ENCODE data around the gene SYNGAP1. TPM values are rescaled to one million over a fixed set of nuclear protein-coding genes. Genes with fewer than 3 reads are reported as not detected.
A peak's percentile ranks its signal among the peaks of the same experiment; 100 is the strongest.

The SYNGAP1 gene
- total and polyA plus RNA-seq, 2 of the 4 experiments (the other 2 are of a cell fraction): 1.4 to 17.0 TPM

GRCh38 chr6:33490621-33491020, 70.8 kb downstream of the SYNGAP1 start:
- Histone ChIP-seq H3K23ac (ENCODE audit: low read depth, low read length) (no peak overlapping the region), H3K36me3 (ENCODE audit: control insufficient read depth, insufficient read depth, low read length) (no peaks in the 10 kb centered on the region), H2BK5ac (ENCODE audit: low read depth, low read length, poor library complexity, severe bottlenecking) (no peak overlapping the region), H2AK5ac (ENCODE audit: low read depth, low read length) (no peak overlapping the region), H3K9me1 (ENCODE audit: insufficient read depth, low read length) (no peaks in the 10 kb centered on the region), H4K8ac (ENCODE audit: low read depth in 2 of 2, low read length in 2 of 2) (no peak overlapping the region), H4K20me1 (ENCODE audit: insufficient read depth, low read length) (no peaks in the 10 kb centered on the region), H3K4me3 (ENCODE audit: insufficient read depth, low read depth, low read length) (no peak overlapping the region), H4K91ac (ENCODE audit: insufficient read depth, low read depth, low read length) (no peak overlapping the region), H3K27me3 (ENCODE audit: control insufficient read depth, insufficient read depth, low read length) (peaks cover 13% of the 10 kb centered on the region), H2BK120ac (ENCODE audit: low read depth, low read length) (no peak overlapping the region), H3K9ac (ENCODE audit: low read depth, low read length) (no peak overlapping the region), H3K4me1 (ENCODE audit: control insufficient read depth, insufficient read depth, low read length) (no peaks in the 10 kb centered on the region), H4K5ac (ENCODE audit: low read depth, low read length) (no peak overlapping the region), H2AFZ (replicated peaks; ENCODE audit: low read length, poor library complexity) (peak overlapping the region; percentile 51), H3K56ac (ENCODE audit: extremely low read depth, insufficient read depth, low read length) (no peak overlapping the region), H3K4ac (ENCODE audit: low read depth, low read length) (no peak overlapping the region), H3K4me2 (ENCODE audit: low read depth, low read length) (no peak overlapping the region), H2BK15ac (ENCODE audit: low read depth, low read length) (no peak overlapping the region), H3K18ac (ENCODE audit: low read depth, low read length) (no peak overlapping the region), H3K79me1 (ENCODE audit: low read depth in 1 of 2, low read length in 2 of 2) (no peaks in the 10 kb centered on the region), H2AK9ac (replicated peaks; ENCODE audit: low read depth, low read length, poor library complexity) (no peak overlapping the region), H2BK20ac (ENCODE audit: low read depth, low read length) (no peak overlapping the region), H3K14ac (replicated peaks; ENCODE audit: low read depth, low read length) (no peak overlapping the region), H3K9me3 (ENCODE audit: control insufficient read depth, insufficient read depth, low read length) (no peaks in the 10 kb centered on the region), H3K27ac (ENCODE audit: insufficient read depth, low read length) (no peak overlapping the region)
- ATAC-seq (ENCODE audit: low read depth) (no peak), DNase-seq (no peak)
- no peak for TF ChIP-seq MAFK (IDR thresholded peaks at IDR 0.05; ENCODE audit: low read depth, low read length)
- TF ChIP-seq RAD21 (IDR thresholded peaks at IDR 0.05; ENCODE audit: low read length): no peak
- WGBS, 2 experiments (ENCODE audit: extremely low coverage in 2 of 2, insufficient read length in 1 of 2): 76% methylated on average over 3 of the region's 6 CpGs; no CpG with 5 or more reads in 1 of the 2 experiments
- ChIA-PET CTCF (no interaction called here), POLR2A (ENCODE audit: unreplicated experiment) (interaction anchor here (0.5 kb wide), 1 partner anchor 197 kb away, joined by 3 read pairs; no protein-coding TSS in a partner anchor)
- intact Hi-C loops (cut with micrococcal nuclease) (no loop called here), in situ Hi-C loops (cut with MboI; ENCODE audit: low sequenced_read_pairs) (no loop called here), dilution Hi-C loops (cut with HindIII; ENCODE audit: low sequenced_read_pairs, unreplicated experiment) (no loop called here)
- no TSS peak for BruUV-seq (replicated peaks)
